Mammary epithelial cell (primary cell): Measurements from ENCODE around the gene TXNDC16.

ENCODE experiments used
- EZH2 ChIP-seq: IDR thresholded peaks from 2 replicates; pipeline ENCODE4 v1.6.1; 2012; ENCODE audit warnings: low read length, inconsistent platforms, borderline replicate concordance
- TF ChIP-seq, protein P1 (sequence below), 2 donors: IDR thresholded peaks in 1 of 2; conservative IDR thresholded peaks in 1 of 2; 2 replicates each; pipeline ENCODE4 v1.5.1; 2011 to 2012; ENCODE audit warnings: inconsistent platforms in 2 of 2, low read length in 2 of 2, mild to moderate bottlenecking in 2 of 2, control low read depth in 1 of 2, low read depth in 1 of 2; ENCODE audit not compliant: insufficient read depth in 1 of 2; ENCODE audit errors: extremely low read depth in 1 of 2

GRCh38 chr14:52536269-52536668 is 16.0 kb downstream of the TXNDC16 start:
- TF ChIP-seq, protein P1, sequence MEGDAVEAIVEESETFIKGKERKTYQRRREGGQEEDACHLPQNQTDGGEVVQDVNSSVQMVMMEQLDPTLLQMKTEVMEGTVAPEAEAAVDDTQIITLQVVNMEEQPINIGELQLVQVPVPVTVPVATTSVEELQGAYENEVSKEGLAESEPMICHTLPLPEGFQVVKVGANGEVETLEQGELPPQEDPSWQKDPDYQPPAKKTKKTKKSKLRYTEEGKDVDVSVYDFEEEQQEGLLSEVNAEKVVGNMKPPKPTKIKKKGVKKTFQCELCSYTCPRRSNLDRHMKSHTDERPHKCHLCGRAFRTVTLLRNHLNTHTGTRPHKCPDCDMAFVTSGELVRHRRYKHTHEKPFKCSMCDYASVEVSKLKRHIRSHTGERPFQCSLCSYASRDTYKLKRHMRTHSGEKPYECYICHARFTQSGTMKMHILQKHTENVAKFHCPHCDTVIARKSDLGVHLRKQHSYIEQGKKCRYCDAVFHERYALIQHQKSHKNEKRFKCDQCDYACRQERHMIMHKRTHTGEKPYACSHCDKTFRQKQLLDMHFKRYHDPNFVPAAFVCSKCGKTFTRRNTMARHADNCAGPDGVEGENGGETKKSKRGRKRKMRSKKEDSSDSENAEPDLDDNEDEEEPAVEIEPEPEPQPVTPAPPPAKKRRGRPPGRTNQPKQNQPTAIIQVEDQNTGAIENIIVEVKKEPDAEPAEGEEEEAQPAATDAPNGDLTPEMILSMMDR (conservative IDR thresholded peaks at IDR 0.05 in 1 of 2, IDR thresholded peaks at IDR 0.05 in 1 of 2; ENCODE audit: extremely low read depth in 1 of 2, insufficient read depth in 1 of 2, low read depth in 1 of 2, low read length in 2 of 2) = no peak
- no peak for TF ChIP-seq EZH2
